ENCODE measurements around the gene FCGR3A.
"Not testable (repeated sequence)": the region's sequence is repeated elsewhere in the genome, so short reads cannot be mapped to it uniquely, and the experiment has no call there.

DNA sequence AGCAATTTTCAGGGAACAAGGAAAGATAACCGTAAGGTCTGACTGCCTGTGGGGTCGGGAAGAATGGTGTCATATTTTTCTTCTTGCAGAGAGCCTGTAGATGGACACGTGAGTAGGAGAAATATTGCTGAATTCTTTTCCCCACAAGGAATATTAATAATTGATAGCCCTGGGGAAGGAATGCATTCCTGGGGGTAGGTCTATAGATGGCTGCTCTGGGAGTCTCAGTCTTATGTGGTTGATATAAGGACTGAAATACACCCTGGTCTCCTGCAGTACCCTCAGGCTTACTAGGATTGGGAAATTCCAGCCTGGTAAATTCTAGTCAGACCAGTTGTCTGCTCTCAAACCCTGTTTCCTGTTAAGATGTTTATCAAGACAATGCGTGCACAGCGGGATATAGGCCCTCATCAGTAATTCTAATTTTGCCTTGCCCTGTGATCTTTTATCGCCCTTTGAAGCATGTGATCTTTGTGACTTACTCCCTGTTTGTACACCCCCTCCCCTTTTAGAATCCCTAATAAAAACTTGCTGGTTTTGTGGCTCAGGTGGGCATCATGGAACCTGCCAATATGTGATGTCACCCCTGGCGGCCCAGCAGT lies 12.4 kb downstream of the FCGR3A start:
- not testable (repeated sequence) for TF ChIP-seq POLR2AphosphoS5 (IDR thresholded peaks at IDR 0.05; ENCODE audit: low read depth, low read length); EP300 (IDR thresholded peaks at IDR 0.05; ENCODE audit: borderline replicate concordance in 1 of 2, low read depth in 1 of 2, low read length in 1 of 2)
- TF ChIP-seq, protein P1, sequence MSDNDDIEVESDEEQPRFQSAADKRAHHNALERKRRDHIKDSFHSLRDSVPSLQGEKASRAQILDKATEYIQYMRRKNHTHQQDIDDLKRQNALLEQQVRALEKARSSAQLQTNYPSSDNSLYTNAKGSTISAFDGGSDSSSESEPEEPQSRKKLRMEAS (IDR thresholded peaks at IDR 0.05; ENCODE audit: low read depth) = not testable (repeated sequence)
- TF ChIP-seq, protein P2, sequence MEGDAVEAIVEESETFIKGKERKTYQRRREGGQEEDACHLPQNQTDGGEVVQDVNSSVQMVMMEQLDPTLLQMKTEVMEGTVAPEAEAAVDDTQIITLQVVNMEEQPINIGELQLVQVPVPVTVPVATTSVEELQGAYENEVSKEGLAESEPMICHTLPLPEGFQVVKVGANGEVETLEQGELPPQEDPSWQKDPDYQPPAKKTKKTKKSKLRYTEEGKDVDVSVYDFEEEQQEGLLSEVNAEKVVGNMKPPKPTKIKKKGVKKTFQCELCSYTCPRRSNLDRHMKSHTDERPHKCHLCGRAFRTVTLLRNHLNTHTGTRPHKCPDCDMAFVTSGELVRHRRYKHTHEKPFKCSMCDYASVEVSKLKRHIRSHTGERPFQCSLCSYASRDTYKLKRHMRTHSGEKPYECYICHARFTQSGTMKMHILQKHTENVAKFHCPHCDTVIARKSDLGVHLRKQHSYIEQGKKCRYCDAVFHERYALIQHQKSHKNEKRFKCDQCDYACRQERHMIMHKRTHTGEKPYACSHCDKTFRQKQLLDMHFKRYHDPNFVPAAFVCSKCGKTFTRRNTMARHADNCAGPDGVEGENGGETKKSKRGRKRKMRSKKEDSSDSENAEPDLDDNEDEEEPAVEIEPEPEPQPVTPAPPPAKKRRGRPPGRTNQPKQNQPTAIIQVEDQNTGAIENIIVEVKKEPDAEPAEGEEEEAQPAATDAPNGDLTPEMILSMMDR (IDR thresholded peaks at IDR 0.05) = not testable (repeated sequence)

Data from SK-N-SH (cell line).